ENCODE data around the gene INTS15. TPM values are rescaled to one million over a fixed set of nuclear protein-coding genes. Genes with fewer than 3 reads are reported as not detected.

The INTS15 gene
- total RNA-seq, 1 donor from 2014 or later = 55.7 TPM

DNA sequence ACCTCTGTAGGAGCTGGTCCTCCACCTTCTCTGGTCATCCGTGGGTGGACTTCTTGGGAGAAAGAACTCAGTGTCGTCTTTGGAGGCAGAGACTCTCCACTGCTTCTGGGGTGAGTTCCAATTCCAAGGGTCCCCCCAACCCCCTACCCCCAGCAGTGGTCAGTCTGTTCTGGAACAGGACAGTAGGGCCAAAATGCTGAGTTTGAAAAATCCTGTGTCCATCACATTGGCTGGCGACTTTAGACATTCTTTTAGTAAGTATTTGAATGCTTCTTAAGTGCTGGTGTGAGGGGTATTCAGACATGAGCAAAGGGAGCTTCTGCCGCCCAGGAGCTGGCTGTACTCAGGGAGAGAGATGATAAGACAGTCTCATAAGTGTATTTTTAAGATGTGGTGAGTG lies 49.2 kb downstream of the INTS15 start:
- peak overlapping the region; percentile 87 for H3K4me3 Mint-ChIP-seq
- TF ChIP-seq, protein P1, sequence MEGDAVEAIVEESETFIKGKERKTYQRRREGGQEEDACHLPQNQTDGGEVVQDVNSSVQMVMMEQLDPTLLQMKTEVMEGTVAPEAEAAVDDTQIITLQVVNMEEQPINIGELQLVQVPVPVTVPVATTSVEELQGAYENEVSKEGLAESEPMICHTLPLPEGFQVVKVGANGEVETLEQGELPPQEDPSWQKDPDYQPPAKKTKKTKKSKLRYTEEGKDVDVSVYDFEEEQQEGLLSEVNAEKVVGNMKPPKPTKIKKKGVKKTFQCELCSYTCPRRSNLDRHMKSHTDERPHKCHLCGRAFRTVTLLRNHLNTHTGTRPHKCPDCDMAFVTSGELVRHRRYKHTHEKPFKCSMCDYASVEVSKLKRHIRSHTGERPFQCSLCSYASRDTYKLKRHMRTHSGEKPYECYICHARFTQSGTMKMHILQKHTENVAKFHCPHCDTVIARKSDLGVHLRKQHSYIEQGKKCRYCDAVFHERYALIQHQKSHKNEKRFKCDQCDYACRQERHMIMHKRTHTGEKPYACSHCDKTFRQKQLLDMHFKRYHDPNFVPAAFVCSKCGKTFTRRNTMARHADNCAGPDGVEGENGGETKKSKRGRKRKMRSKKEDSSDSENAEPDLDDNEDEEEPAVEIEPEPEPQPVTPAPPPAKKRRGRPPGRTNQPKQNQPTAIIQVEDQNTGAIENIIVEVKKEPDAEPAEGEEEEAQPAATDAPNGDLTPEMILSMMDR (conservative IDR thresholded peaks at IDR 0.05) = no peak
- no peak for DNase-seq (ENCODE audit: low read depth, low spot score)
- H3K36me3 Mint-ChIP-seq (ENCODE audit: low read depth) = peaks cover 7% of the 10 kb centered on the region
- no peaks in the 10 kb centered on the region for H3K9me3 Mint-ChIP-seq
- H3K27ac Mint-ChIP-seq (ENCODE audit: unreplicated experiment) = peak overlapping the region; percentile 19
- peaks cover 27% of the 10 kb centered on the region for H3K4me1 Mint-ChIP-seq
- no peaks in the 10 kb centered on the region for H3K27me3 Mint-ChIP-seq (ENCODE audit: low read depth)

GRCh38 chr7:6639627-6640026 lies 49.8 kb downstream of the INTS15 start:
- H3K4me3 Mint-ChIP-seq = peak overlapping the region; percentile 87
- no peak overlapping the region for H3K27ac Mint-ChIP-seq (ENCODE audit: unreplicated experiment)

DNA sequence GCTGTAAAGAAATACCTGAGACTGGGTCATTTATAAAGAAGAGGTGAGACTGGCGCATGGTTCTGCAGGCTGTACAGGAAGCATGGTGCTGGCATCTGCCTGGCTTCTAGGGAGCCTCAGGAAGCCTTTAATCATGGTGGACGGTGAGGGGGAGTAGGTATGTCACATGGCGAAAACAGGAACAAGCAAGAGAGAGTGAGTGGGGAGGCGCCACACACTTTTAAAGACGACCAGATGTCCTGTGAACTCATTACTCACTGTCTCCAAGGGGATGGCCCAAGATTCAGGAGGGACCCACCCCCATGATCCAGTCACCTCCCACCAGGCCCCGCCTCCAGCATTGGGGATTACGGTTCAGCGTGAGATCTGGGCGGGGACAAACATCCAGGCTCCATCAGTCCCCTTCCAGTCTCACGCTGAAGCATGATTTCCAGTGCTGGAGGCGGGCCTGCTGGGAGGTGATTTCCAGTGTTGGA lies 50.5 kb downstream of the INTS15 start:
- TF ChIP-seq, protein P1 (conservative IDR thresholded peaks at IDR 0.05) = no peak
- no peaks in the 10 kb centered on the region for H3K27me3 Mint-ChIP-seq (ENCODE audit: low read depth)
- peak overlapping the region; percentile 75 for H3K27ac Mint-ChIP-seq (ENCODE audit: unreplicated experiment)
- H3K4me1 Mint-ChIP-seq = peaks cover 27% of the 10 kb centered on the region
- no peak for DNase-seq (ENCODE audit: low read depth, low spot score)
- H3K9me3 Mint-ChIP-seq = no peaks in the 10 kb centered on the region
- peaks cover 7% of the 10 kb centered on the region for H3K36me3 Mint-ChIP-seq (ENCODE audit: low read depth)
- H3K4me3 Mint-ChIP-seq = peak overlapping the region; percentile 87

More at GRCh38 chr7:6639627-6640026, 49.8 kb downstream of the INTS15 start:
- DNase-seq (ENCODE audit: low read depth, low spot score) = no peak
- Mint-ChIP-seq H3K36me3 (ENCODE audit: low read depth) (peaks cover 7% of the 10 kb centered on the region), H3K4me1 (peaks cover 27% of the 10 kb centered on the region), H3K9me3 (no peaks in the 10 kb centered on the region), H3K27me3 (ENCODE audit: low read depth) (no peaks in the 10 kb centered on the region)
- TF ChIP-seq, protein P1 (conservative IDR thresholded peaks at IDR 0.05) = no peak

- Mint-ChIP-seq H3K4me1 (peaks cover 24% of the 10 kb centered on the region), H3K36me3 (ENCODE audit: low read depth) (peaks cover 7% of the 10 kb centered on the region), H3K27me3 (ENCODE audit: low read depth) (no peaks in the 10 kb centered on the region), H3K27ac (ENCODE audit: unreplicated experiment) (no peak overlapping the region), H3K4me3 (peak overlapping the region; percentile 64), H3K9me3 (no peaks in the 10 kb centered on the region)
- DNase-seq (ENCODE audit: low read depth, low spot score) = no peak
- TF ChIP-seq, protein P1 (conservative IDR thresholded peaks at IDR 0.05) = no peak
These were observed 51.6 kb downstream of the INTS15 start for GRCh38 chr7:6641305-6642035.

GRCh38 chr7:6642239-6642839 lies 52.5 kb downstream of the INTS15 start:
- H3K4me1 Mint-ChIP-seq = peaks cover 23% of the 10 kb centered on the region
- DNase-seq (ENCODE audit: low read depth, low spot score) = no peak
- TF ChIP-seq, protein P1 (conservative IDR thresholded peaks at IDR 0.05) = no peak
- H3K4me3 Mint-ChIP-seq = no peak overlapping the region
- no peaks in the 10 kb centered on the region for H3K9me3 Mint-ChIP-seq
- no peaks in the 10 kb centered on the region for H3K27me3 Mint-ChIP-seq (ENCODE audit: low read depth)
- no peak overlapping the region for H3K27ac Mint-ChIP-seq (ENCODE audit: unreplicated experiment)
- H3K36me3 Mint-ChIP-seq (ENCODE audit: low read depth) = peaks cover 7% of the 10 kb centered on the region
